Endothelial cell of umbilical vein (primary cell): Measurements from ENCODE around the gene HECTD1.

Experiments
- POLR2A ChIP-seq: IDR thresholded peaks from 2 replicates; pipeline ENCODE4 v1.6.1; 2012; ENCODE audit warnings: low read depth, mild to moderate bottlenecking, control low read depth, low read length
- TF ChIP-seq, protein P1 (sequence below), 2 donors: IDR thresholded peaks; 1 replicate in 1 of 2; 2 replicates in 1 of 2; pipeline ENCODE4 v1.5.1; 2011; ENCODE audit warnings: low read length in 2 of 2, mild to moderate bottlenecking in 2 of 2, moderate library complexity in 2 of 2, control low read depth in 1 of 2, inconsistent platforms in 1 of 2, low read depth in 1 of 2; ENCODE audit not compliant: insufficient read depth in 1 of 2; ENCODE audit errors: extremely low read depth in 1 of 2

GRCh38 chr14:31181271-31181670 lies 26.3 kb downstream of the HECTD1 start:
- TF ChIP-seq, protein P1, sequence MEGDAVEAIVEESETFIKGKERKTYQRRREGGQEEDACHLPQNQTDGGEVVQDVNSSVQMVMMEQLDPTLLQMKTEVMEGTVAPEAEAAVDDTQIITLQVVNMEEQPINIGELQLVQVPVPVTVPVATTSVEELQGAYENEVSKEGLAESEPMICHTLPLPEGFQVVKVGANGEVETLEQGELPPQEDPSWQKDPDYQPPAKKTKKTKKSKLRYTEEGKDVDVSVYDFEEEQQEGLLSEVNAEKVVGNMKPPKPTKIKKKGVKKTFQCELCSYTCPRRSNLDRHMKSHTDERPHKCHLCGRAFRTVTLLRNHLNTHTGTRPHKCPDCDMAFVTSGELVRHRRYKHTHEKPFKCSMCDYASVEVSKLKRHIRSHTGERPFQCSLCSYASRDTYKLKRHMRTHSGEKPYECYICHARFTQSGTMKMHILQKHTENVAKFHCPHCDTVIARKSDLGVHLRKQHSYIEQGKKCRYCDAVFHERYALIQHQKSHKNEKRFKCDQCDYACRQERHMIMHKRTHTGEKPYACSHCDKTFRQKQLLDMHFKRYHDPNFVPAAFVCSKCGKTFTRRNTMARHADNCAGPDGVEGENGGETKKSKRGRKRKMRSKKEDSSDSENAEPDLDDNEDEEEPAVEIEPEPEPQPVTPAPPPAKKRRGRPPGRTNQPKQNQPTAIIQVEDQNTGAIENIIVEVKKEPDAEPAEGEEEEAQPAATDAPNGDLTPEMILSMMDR (IDR thresholded peaks at IDR 0.05; ENCODE audit: extremely low read depth in 1 of 2, insufficient read depth in 1 of 2, low read depth in 1 of 2, low read length in 2 of 2): no peak
- no peak for TF ChIP-seq POLR2A
